ENCODE data around the gene FH. TPM values are rescaled to one million over a fixed set of nuclear protein-coding genes. Genes with fewer than 3 reads are reported as not detected.

FH gene
- total and polyA plus RNA-seq, 2 experiments from 2014 or later = 56.2 to 69.8 TPM

- Histone ChIP-seq H3K9me2 (ENCODE audit: insufficient read depth) (no peaks in the 10 kb centered on the region), H3K79me2 (replicated peaks; ENCODE audit: insufficient read depth) (no peaks in the 10 kb centered on the region), H4K20me1 (replicated peaks; ENCODE audit: insufficient read depth) (no peaks in the 10 kb centered on the region), H3K4me2 (no peak overlapping the region), H2AFZ (no peak overlapping the region), H3F3A (replicated peaks; ENCODE audit: low read depth) (no peaks in the 10 kb centered on the region), H3K4me3 (no peak overlapping the region), H3K4me1 (ENCODE audit: insufficient read depth) (no peaks in the 10 kb centered on the region), H3K36me3 (ENCODE audit: insufficient read depth) (no peaks in the 10 kb centered on the region), H3K27me3 (ENCODE audit: insufficient read depth) (no peaks in the 10 kb centered on the region), H3K27ac (ENCODE audit: low read depth) (no peak overlapping the region)
- TF ChIP-seq POLR2AphosphoS5 (IDR thresholded peaks at IDR 0.05; ENCODE audit: low read depth) (no peak), ZNF331 (CRISPR knock-in tag; IDR thresholded peaks at IDR 0.05; ENCODE audit: low read depth) (no peak), CREB1 (CRISPR knock-in tag; IDR thresholded peaks at IDR 0.05; ENCODE audit: low read depth) (no peak), ZNF462 (CRISPR knock-in tag; IDR thresholded peaks at IDR 0.05) (no peak), CTCF (conservative IDR thresholded peaks at IDR 0.05; ENCODE audit: low read depth in 2 of 2) (no peak), ZNF114 (CRISPR knock-in tag; IDR thresholded peaks at IDR 0.05) (no peak), REST (IDR thresholded peaks at IDR 0.05; ENCODE audit: unreplicated experiment) (no peak)
- ATAC-seq = no peak
- Mint-ChIP-seq H3K4me3 (no peak overlapping the region), H3K36me3 (ENCODE audit: low read depth) (no peaks in the 10 kb centered on the region), H3K4me1 (no peaks in the 10 kb centered on the region; the same call in 2 of the 3 replicates), H3K27ac (no peak overlapping the region), H3K27me3 (ENCODE audit: insufficient read depth, low read depth, poor library complexity) (no peaks in the 10 kb centered on the region), H3K9me3 (no peaks in the 10 kb centered on the region)
- no peak for DNase-seq (ENCODE audit: low spot score)
Measured at GRCh38 chr1:241560849-241561187, 41.3 kb upstream of the FH start.
